ENCODE measurements around the gene HAO1. TPM values are rescaled to one million over a fixed set of nuclear protein-coding genes. Genes with fewer than 3 reads are reported as not detected.

The HAO1 gene
- total RNA-seq, result not detected in 2 replicates

DNA sequence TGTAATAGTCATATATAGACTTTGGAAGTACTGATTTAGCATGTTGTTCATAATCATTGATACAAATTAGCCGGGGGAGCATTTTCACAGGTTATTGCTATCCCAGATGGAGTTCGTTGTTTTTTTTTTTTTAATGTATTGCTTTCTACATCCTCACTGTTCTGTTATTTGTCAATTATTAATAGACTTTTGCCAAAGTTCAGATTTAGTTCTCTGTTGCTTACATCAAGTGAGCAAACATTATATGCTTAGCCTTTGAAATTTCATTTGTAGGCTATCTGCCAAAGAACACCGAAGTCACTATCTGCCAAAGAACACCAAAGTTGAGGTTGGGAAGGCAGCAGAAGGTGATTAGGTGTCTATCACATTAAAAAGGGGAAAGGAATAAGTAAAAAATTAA lies at the start of gene HAO1:
Gene HAO1, minus strand, starts transcription at position 118 of the 400 bp plus-strand sequence. Its CDS starts 36 bp downstream, at position 82.

Small RNA genes lying within 50 kb of the gene (small RNA-seq; reads per million reads assigned to genes)
- gene AL021879.1, result not detected

Other genes starting within 250 kb of the HAO1 start
- 31.0 and 38.3 TPM in 2 replicates for gene TMX4, start 79.3 kb upstream of the HAO1 start, total RNA-seq
- gene PLCB1, start 191.8 kb upstream of the HAO1 start, total RNA-seq, result 70.6 and 74.5 TPM in 2 replicates